Measurements from ENCODE around the gene ARAP1.
A peak's percentile ranks its signal among the peaks of the same experiment; 100 is the strongest.

ARAP1 gene

GRCh38 chr11:72762641-72763304 lies 10.6 kb upstream of the ARAP1 start:
- no peak for DNase-seq (ENCODE audit: low read depth, low spot score)

GRCh38 chr11:72760539-72761405 lies 8.6 kb upstream of the ARAP1 start:
- no peak for DNase-seq (ENCODE audit: low read depth, low spot score)

GRCh38 chr11:72759468-72759985 lies 7.3 kb upstream of the ARAP1 start:
- no peak for DNase-seq (ENCODE audit: low read depth, low spot score)

GRCh38 chr11:72758690-72759389 lies 6.6 kb upstream of the ARAP1 start:
- DNase-seq (ENCODE audit: low read depth, low spot score): no peak

GRCh38 chr11:72758304-72758689 lies 6.1 kb upstream of the ARAP1 start:
- no peak for DNase-seq (ENCODE audit: low read depth, low spot score)

- no peak for DNase-seq (ENCODE audit: low read depth, low spot score)
Observed at GRCh38 chr11:72755713-72756285, 3.6 kb upstream of the ARAP1 start.

GRCh38 chr11:72754544-72755155 lies 2.4 kb upstream of the ARAP1 start:
- no peak for DNase-seq (ENCODE audit: low read depth, low spot score)

- DNase-seq (ENCODE audit: low read depth, low spot score): no peak
Observed at GRCh38 chr11:72754149-72754543, 1.9 kb upstream of the ARAP1 start.

- no peak for DNase-seq (ENCODE audit: low read depth, low spot score)
Observed at GRCh38 chr11:72753341-72754148, 1.3 kb upstream of the ARAP1 start.

- DNase-seq (ENCODE audit: low read depth, low spot score): peak; percentile 56
Observed at GRCh38 chr11:72751116-72752087, 806 bp downstream of the ARAP1 start.

GRCh38 chr11:72750556-72751115 lies 1.6 kb downstream of the ARAP1 start:
- no peak for DNase-seq (ENCODE audit: low read depth, low spot score)

GRCh38 chr11:72750086-72750485 lies 2.1 kb downstream of the ARAP1 start:
- DNase-seq (ENCODE audit: low read depth, low spot score): no peak

- DNase-seq (ENCODE audit: low read depth, low spot score): no peak
Observed at GRCh38 chr11:72747289-72747855, 4.8 kb downstream of the ARAP1 start.

GRCh38 chr11:72746821-72747220 lies 5.4 kb downstream of the ARAP1 start:
- no peak for DNase-seq (ENCODE audit: low read depth, low spot score)

GRCh38 chr11:72745925-72746550 lies 6.2 kb downstream of the ARAP1 start:
- no peak for DNase-seq (ENCODE audit: low read depth, low spot score)

GRCh38 chr11:72745511-72745910 lies 6.7 kb downstream of the ARAP1 start:
- no peak for DNase-seq (ENCODE audit: low read depth, low spot score)

- no peak for DNase-seq (ENCODE audit: low read depth, low spot score)
Observed at GRCh38 chr11:72744474-72744873, 7.7 kb downstream of the ARAP1 start.

Data from ELF-1 (cell line).